ENCODE data around the gene SMARCA2.

DNA sequence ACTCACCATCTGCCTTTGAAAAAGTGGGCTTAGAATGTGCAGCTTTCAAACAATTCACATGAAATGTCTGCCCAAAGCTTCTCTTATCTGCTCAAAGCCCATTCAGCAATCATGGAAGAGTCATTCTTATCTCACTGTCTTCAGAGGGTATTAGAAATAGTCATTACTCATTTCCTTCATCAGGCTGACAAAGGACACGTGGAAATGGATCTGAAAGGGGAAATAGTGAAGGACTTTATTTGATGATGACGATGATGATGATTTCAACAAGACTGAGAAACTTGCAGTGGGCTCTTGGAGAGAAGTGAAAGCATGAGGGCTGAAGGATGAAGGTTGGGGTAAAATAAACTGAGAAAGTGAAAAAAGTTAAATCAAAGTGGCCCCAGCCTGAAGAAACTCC, 194.3 kb downstream of the SMARCA2 start:
- TF ChIP-seq, protein P1, sequence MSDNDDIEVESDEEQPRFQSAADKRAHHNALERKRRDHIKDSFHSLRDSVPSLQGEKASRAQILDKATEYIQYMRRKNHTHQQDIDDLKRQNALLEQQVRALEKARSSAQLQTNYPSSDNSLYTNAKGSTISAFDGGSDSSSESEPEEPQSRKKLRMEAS (IDR thresholded peaks at IDR 0.05), result no peak
- TF ChIP-seq GABPA (IDR thresholded peaks at IDR 0.05 in 1 of 2, conservative IDR thresholded peaks at IDR 0.05 in 1 of 2) (no peak), TAF1 (conservative IDR thresholded peaks at IDR 0.05) (no peak), RAD21 (IDR thresholded peaks at IDR 0.05) (no peak), NR2F2 (IDR thresholded peaks at IDR 0.05) (no peak)
- TF ChIP-seq, protein P2, sequence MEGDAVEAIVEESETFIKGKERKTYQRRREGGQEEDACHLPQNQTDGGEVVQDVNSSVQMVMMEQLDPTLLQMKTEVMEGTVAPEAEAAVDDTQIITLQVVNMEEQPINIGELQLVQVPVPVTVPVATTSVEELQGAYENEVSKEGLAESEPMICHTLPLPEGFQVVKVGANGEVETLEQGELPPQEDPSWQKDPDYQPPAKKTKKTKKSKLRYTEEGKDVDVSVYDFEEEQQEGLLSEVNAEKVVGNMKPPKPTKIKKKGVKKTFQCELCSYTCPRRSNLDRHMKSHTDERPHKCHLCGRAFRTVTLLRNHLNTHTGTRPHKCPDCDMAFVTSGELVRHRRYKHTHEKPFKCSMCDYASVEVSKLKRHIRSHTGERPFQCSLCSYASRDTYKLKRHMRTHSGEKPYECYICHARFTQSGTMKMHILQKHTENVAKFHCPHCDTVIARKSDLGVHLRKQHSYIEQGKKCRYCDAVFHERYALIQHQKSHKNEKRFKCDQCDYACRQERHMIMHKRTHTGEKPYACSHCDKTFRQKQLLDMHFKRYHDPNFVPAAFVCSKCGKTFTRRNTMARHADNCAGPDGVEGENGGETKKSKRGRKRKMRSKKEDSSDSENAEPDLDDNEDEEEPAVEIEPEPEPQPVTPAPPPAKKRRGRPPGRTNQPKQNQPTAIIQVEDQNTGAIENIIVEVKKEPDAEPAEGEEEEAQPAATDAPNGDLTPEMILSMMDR (IDR thresholded peaks at IDR 0.05; ENCODE audit: low read depth, low read length, missing input control), result no peak
- TF ChIP-seq, protein P3, sequence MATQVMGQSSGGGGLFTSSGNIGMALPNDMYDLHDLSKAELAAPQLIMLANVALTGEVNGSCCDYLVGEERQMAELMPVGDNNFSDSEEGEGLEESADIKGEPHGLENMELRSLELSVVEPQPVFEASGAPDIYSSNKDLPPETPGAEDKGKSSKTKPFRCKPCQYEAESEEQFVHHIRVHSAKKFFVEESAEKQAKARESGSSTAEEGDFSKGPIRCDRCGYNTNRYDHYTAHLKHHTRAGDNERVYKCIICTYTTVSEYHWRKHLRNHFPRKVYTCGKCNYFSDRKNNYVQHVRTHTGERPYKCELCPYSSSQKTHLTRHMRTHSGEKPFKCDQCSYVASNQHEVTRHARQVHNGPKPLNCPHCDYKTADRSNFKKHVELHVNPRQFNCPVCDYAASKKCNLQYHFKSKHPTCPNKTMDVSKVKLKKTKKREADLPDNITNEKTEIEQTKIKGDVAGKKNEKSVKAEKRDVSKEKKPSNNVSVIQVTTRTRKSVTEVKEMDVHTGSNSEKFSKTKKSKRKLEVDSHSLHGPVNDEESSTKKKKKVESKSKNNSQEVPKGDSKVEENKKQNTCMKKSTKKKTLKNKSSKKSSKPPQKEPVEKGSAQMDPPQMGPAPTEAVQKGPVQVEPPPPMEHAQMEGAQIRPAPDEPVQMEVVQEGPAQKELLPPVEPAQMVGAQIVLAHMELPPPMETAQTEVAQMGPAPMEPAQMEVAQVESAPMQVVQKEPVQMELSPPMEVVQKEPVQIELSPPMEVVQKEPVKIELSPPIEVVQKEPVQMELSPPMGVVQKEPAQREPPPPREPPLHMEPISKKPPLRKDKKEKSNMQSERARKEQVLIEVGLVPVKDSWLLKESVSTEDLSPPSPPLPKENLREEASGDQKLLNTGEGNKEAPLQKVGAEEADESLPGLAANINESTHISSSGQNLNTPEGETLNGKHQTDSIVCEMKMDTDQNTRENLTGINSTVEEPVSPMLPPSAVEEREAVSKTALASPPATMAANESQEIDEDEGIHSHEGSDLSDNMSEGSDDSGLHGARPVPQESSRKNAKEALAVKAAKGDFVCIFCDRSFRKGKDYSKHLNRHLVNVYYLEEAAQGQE (IDR thresholded peaks at IDR 0.05), result no peak

Measured in liver (tissue), 3 donors.